Subcutaneous adipose tissue (tissue), 4 donors: ENCODE results near the gene LMNA. TPM values are rescaled to one million over a fixed set of nuclear protein-coding genes. Genes with fewer than 3 reads are reported as not detected.

Experiments used
- total RNA-seq, 4 donors: library from RNA; depleted of rRNA; stranded (reverse); fragments of >200 nt; gene quantifications; one replicate each; pipeline ENCODE4 v1.1.0, GENCODE V29; 2016
- TF ChIP-seq, protein P1 (sequence below): fragments of 450-650 bp; IDR thresholded peaks from one replicate; pipeline ENCODE4 v1.5.1; 2016; ENCODE audit warnings: low read depth, mild to moderate bottlenecking, control low read depth, antibody characterized with exemption, moderate library complexity

LMNA gene
- total RNA-seq, 4 donors from 2014 or later: 210 to 349 (median 281) TPM

GRCh38 chr1:156128308-156128653 is 13.8 kb downstream of the LMNA start:
- TF ChIP-seq, protein P1, sequence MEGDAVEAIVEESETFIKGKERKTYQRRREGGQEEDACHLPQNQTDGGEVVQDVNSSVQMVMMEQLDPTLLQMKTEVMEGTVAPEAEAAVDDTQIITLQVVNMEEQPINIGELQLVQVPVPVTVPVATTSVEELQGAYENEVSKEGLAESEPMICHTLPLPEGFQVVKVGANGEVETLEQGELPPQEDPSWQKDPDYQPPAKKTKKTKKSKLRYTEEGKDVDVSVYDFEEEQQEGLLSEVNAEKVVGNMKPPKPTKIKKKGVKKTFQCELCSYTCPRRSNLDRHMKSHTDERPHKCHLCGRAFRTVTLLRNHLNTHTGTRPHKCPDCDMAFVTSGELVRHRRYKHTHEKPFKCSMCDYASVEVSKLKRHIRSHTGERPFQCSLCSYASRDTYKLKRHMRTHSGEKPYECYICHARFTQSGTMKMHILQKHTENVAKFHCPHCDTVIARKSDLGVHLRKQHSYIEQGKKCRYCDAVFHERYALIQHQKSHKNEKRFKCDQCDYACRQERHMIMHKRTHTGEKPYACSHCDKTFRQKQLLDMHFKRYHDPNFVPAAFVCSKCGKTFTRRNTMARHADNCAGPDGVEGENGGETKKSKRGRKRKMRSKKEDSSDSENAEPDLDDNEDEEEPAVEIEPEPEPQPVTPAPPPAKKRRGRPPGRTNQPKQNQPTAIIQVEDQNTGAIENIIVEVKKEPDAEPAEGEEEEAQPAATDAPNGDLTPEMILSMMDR: no peak

DNA sequence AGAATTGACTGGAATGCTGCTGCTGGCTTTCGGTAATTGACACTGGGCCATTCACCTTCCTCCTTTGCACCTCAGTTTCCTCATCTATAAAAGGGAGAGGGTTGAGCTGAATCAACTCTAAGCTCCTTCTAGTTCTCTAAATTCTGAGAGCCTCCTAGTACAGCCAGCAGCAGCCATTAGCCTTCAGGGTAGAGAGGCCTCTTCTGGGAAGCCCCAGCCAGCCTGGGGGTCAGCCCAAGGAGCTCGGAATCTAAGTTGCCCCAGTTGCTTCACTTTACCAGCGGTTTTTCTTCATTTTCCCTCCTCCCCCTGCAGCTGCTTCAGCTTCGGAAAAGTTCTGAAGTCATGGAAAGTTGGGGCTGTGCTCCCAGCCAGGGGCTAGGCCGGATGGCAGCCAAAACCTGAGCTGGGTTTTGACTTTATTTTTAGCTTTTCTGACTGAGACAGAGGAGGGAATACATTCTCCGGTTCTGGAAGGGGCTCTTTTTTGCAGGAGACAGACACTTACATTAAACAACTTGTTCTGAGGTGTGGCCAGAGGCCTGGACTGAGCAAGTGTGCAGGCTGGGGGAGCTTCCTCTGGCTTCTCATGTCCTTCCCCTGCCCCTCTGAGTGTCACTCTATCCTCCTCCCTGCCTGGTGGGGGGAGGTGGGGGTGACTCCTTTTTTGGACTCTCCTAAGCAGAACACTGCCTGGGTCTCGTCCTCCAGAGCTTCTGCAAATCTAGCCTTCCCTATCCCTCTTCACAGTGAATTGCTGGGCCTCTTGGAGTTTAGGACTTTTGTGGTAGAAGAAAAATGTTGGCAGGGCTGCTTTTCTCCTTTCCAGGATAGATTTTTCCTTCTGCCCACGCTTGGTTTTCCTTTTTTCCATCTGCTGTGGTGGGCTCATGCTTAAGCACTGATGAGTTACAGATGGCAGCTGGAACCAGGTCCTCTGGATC is 14.4 kb downstream of the LMNA start:
- TF ChIP-seq, protein P1: no peak

GRCh38 chr1:156129687-156130577 is 15.4 kb downstream of the LMNA start:
- TF ChIP-seq, protein P1: no peak

DNA sequence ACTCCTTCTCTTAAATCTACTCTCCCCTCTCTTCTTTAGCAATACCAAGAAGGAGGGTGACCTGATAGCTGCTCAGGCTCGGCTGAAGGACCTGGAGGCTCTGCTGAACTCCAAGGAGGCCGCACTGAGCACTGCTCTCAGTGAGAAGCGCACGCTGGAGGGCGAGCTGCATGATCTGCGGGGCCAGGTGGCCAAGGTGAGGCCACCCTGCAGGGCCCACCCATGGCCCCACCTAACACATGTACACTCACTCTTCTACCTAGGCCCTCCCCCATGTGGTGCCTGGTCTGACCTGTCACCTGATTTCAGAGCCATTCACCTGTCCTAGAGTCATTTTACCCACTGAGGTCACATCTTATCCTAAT is 16.0 kb downstream of the LMNA start:
- TF ChIP-seq, protein P1: no peak

DNA sequence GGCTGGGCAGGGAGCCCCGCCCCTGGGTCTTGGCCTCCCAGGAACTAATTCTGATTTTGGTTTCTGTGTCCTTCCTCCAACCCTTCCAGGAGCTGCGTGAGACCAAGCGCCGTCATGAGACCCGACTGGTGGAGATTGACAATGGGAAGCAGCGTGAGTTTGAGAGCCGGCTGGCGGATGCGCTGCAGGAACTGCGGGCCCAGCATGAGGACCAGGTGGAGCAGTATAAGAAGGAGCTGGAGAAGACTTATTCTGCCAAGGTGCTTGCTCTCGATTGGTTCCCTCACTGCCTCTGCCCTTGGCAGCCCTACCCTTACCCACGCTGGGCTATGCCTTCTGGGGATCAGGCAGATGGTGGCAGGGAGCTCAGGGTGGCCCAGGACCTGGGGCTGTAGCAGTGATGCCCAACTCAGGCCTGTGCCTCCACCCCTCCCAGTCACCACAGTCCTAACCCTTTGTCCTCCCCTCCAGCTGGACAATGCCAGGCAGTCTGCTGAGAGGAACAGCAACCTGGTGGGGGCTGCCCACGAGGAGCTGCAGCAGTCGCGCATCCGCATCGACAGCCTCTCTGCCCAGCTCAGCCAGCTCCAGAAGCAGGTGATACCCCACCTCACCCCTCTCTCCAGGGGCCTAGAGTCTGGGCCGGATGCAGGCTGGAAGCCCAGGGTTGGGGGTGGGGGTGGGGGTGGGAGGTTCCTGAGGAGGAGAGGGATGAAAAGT is 20.4 kb downstream of the LMNA start:
- TF ChIP-seq, protein P1: no peak

GRCh38 chr1:156135930-156136871 is 21.7 kb downstream of the LMNA start:
- TF ChIP-seq, protein P1: no peak
